GM23338 (cell line): ENCODE data around the gene AHI1. TPM values are rescaled to one million over a fixed set of nuclear protein-coding genes. Genes with fewer than 3 reads are reported as not detected.

Experiments used
- ATAC-seq: fragments of 200-7000 bp; cut with Tn5 transposase; 3 replicates; pipeline ENCODE4 v1.9.1; 2020
- DNase-seq: peaks from one replicate; pipeline ENCODE4 v3.0.0-alpha.2; 2015; ENCODE audit warnings: low spot score
- H2AFZ ChIP-seq: fragments of 200-600 bp; sonication (generic); 2 replicates; pipeline ENCODE4 v1.8.0; 2016; ENCODE audit warnings: antibody characterized with exemption, mild to moderate bottlenecking, moderate library complexity
- H3F3A ChIP-seq: fragments of 200-600 bp; sonication (generic); replicated peaks from 2 replicates; pipeline ENCODE4 v1.8.0; 2017; ENCODE audit warnings: antibody characterized with exemption, mixed run types, low read depth
- H3K27ac ChIP-seq: fragments of 200-600 bp; sonication (generic); 2 replicates; pipeline ENCODE4 v1.6.1; 2016; ENCODE audit warnings: low read depth
- H3K27me3 ChIP-seq: fragments of 200-600 bp; sonication (generic); 2 replicates; pipeline ENCODE4 v1.8.0; 2016; ENCODE audit warnings: mild to moderate bottlenecking, mixed run types, moderate library complexity; ENCODE audit not compliant: insufficient read depth
- H3K36me3 ChIP-seq: fragments of 200-600 bp; sonication (generic); 2 replicates; pipeline ENCODE4 v1.8.0; 2016; ENCODE audit warnings: mild to moderate bottlenecking; ENCODE audit not compliant: insufficient read depth
- H3K4me1 ChIP-seq: fragments of 200-600 bp; sonication (generic); 2 replicates; pipeline ENCODE4 v1.8.0; 2016; ENCODE audit warnings: mild to moderate bottlenecking, moderate library complexity; ENCODE audit not compliant: insufficient read depth
- H3K4me2 ChIP-seq: fragments of 200-600 bp; sonication (generic); 2 replicates; pipeline ENCODE4 v1.7.1; 2017; ENCODE audit warnings: mixed run types
- H3K4me3 ChIP-seq: fragments of 200-600 bp; sonication (generic); 2 replicates; pipeline ENCODE4 v1.6.1; 2016; ENCODE audit warnings: mixed run types
- H3K79me2 ChIP-seq: fragments of 200-600 bp; sonication (generic); replicated peaks from 2 replicates; pipeline ENCODE4 v1.8.0; 2017; ENCODE audit warnings: mild to moderate bottlenecking; ENCODE audit not compliant: insufficient read depth
- H3K9me2 ChIP-seq: fragments of 200-600 bp; sonication (generic); 2 replicates; pipeline ENCODE4 v1.8.0; 2017; ENCODE audit not compliant: insufficient read depth
- H4K20me1 ChIP-seq: fragments of 200-600 bp; sonication (generic); replicated peaks from 2 replicates; pipeline ENCODE4 v1.8.0; 2017; ENCODE audit warnings: mild to moderate bottlenecking; ENCODE audit not compliant: insufficient read depth
- H3K27ac Mint-ChIP-seq: 2 replicates; pipeline ENCODE4 v1.8.0; 2020; ENCODE audit warnings: inconsistent platforms, mild to moderate bottlenecking, moderate library complexity, mixed read lengths
- H3K27me3 Mint-ChIP-seq: 3 replicates; pipeline ENCODE4 v1.8.0; 2022; ENCODE audit warnings: low read depth, mild to moderate bottlenecking, moderate library complexity, mixed read lengths, inconsistent platforms; ENCODE audit not compliant: insufficient read depth, poor library complexity
- H3K36me3 Mint-ChIP-seq: 3 replicates; pipeline ENCODE4 v1.8.0; 2021; ENCODE audit warnings: low read depth, mild to moderate bottlenecking, inconsistent platforms, moderate library complexity, mixed read lengths
- H3K4me1 Mint-ChIP-seq: 3 replicates; pipeline ENCODE4 v1.8.0; 2020; ENCODE audit warnings: mild to moderate bottlenecking, inconsistent platforms, mixed read lengths
- H3K4me3 Mint-ChIP-seq: 3 replicates; pipeline ENCODE4 v1.8.0; 2021; ENCODE audit warnings: moderate library complexity, mild to moderate bottlenecking, inconsistent platforms, mixed read lengths
- H3K9me3 Mint-ChIP-seq: 3 replicates; pipeline ENCODE4 v1.8.0; 2020; ENCODE audit warnings: moderate library complexity, mild to moderate bottlenecking, inconsistent platforms, mixed read lengths
- CREB1 ChIP-seq: fragments of 250-450 bp; sonication (Bioruptor Pico); IDR thresholded peaks from 2 replicates; pipeline ENCODE4 v1.5.0; 2020; ENCODE audit warnings: low read depth, mild to moderate bottlenecking, moderate library complexity
- CTCF ChIP-seq, 2 experiments: fragments of 200-600 bp in 1 of 2; sonication (generic) in 1 of 2; conservative IDR thresholded peaks; 2 replicates each; pipeline versions ENCODE4 v1.5.1 to v1.6.1; 2016 to 2017; ENCODE audit warnings: antibody characterized with exemption in 2 of 2, low read depth in 2 of 2, mild to moderate bottlenecking in 2 of 2, moderate library complexity in 1 of 2
- EZH2 ChIP-seq: fragments of 200-600 bp; sonication (generic); IDR thresholded peaks from one replicate; pipeline ENCODE4 v1.8.0; 2017; ENCODE audit warnings: antibody characterized with exemption, mild to moderate bottlenecking, low read depth; ENCODE audit not compliant: unreplicated experiment
- EZH2phosphoT487 ChIP-seq: fragments of 200-600 bp; sonication (generic); IDR thresholded peaks from one replicate; pipeline ENCODE4 v1.8.1; 2018; ENCODE audit warnings: antibody characterized with exemption; ENCODE audit not compliant: unreplicated experiment
- JUNB ChIP-seq: IDR thresholded peaks from one replicate; pipeline ENCODE4 v1.6.1; 2016; ENCODE audit warnings: antibody characterized with exemption; ENCODE audit not compliant: unreplicated experiment
- NANOG ChIP-seq: IDR thresholded peaks from 2 replicates; pipeline ENCODE4 v1.6.1; 2016; ENCODE audit warnings: antibody characterized with exemption, borderline replicate concordance
- REST ChIP-seq: IDR thresholded peaks from one replicate; pipeline ENCODE4 v1.6.1; 2018; ENCODE audit warnings: antibody characterized with exemption; ENCODE audit not compliant: unreplicated experiment
- STAT1 ChIP-seq: IDR thresholded peaks from one replicate; pipeline ENCODE4 v1.6.1; 2016; ENCODE audit warnings: antibody characterized with exemption; ENCODE audit not compliant: unreplicated experiment
- ZNF114 ChIP-seq: fragments of 250-450 bp; sonication (Bioruptor Pico); IDR thresholded peaks from 2 replicates; pipeline ENCODE4 v1.5.0; 2020; ENCODE audit warnings: mild to moderate bottlenecking, moderate library complexity
- ZNF462 ChIP-seq: fragments of 250-450 bp; sonication (Bioruptor Pico); IDR thresholded peaks from 2 replicates; pipeline ENCODE4 v1.5.0; 2020; ENCODE audit warnings: mild to moderate bottlenecking, moderate library complexity
- polyA plus RNA-seq: library from polyadenylated mRNA; unstranded; fragments of >200 nt; fragmentation: Nextera tagmentation; extraction: Ambion mirVana; gene quantifications from 2 replicates; pipeline ENCODE4 v1.2.1, GENCODE V29; 2016
- total RNA-seq: library from RNA; depleted of rRNA; stranded (reverse); fragments of >200 nt; shearing (Covaris generic); gene quantifications from 2 replicates; pipeline ENCODE4 v1.2.3, GENCODE V29; 2014

The AHI1 gene
- total and polyA plus RNA-seq, 2 experiments from 2014 or later, result 19.8 to 72.9 TPM

- no peak for TF ChIP-seq REST
- TF ChIP-seq ZNF114 (CRISPR knock-in tag), result no peak
- TF ChIP-seq CREB1, result no peak
- no peak for TF ChIP-seq EZH2phosphoT487
Measured at GRCh38 chr6:135298455-135298854, 199.1 kb downstream of the AHI1 start (continued).

GRCh38 chr6:135296715-135297114 is 200.8 kb downstream of the AHI1 start:
- H3K27me3 Mint-ChIP-seq, result no peaks in the 10 kb centered on the region
- Histone ChIP-seq H3K27ac (no peak overlapping the region), H3K9me2 (no peaks in the 10 kb centered on the region), H3K27me3 (no peaks in the 10 kb centered on the region), H3K79me2 (no peaks in the 10 kb centered on the region), H3F3A (no peaks in the 10 kb centered on the region), H4K20me1 (no peaks in the 10 kb centered on the region), H3K4me3 (no peak overlapping the region), H3K4me2 (no peak overlapping the region), H2AFZ (no peak overlapping the region), H3K36me3 (no peaks in the 10 kb centered on the region), H3K4me1 (no peaks in the 10 kb centered on the region)
- H3K4me1 Mint-ChIP-seq, result peaks cover 4% of the 10 kb centered on the region; the same call in 2 of the 3 replicates
- H3K4me3 Mint-ChIP-seq, result no peak overlapping the region
- DNase-seq, result no peak
- H3K36me3 Mint-ChIP-seq, result no peaks in the 10 kb centered on the region
- no peak overlapping the region for H3K27ac Mint-ChIP-seq
- no peak for ATAC-seq
- no peaks in the 10 kb centered on the region for H3K9me3 Mint-ChIP-seq
- TF ChIP-seq ZNF114 (CRISPR knock-in tag) (no peak), STAT1 (no peak), REST (no peak), ZNF462 (CRISPR knock-in tag) (no peak), CREB1 (no peak), JUNB (no peak), EZH2 (no peak), CTCF (conservative IDR thresholded peaks at IDR 0.05; ENCODE audit: low read depth in 2 of 2) (no peak), NANOG (no peak)
